Measurements from ENCODE around the gene DTX1. TPM values are rescaled to one million over a fixed set of nuclear protein-coding genes. Genes with fewer than 3 reads are reported as not detected.

The DTX1 gene
- total RNA-seq, 4 donors from 2014 or later = 2.4 to 8.6 (median 3.1) TPM

GRCh38 chr12:113101751-113102150, 45.2 kb downstream of the DTX1 start:
- intact Hi-C loops (cut with DNase I; ENCODE audit: low total_unique reads) = no loop called here

GRCh38 chr12:113102811-113103210, 46.3 kb downstream of the DTX1 start:
- intact Hi-C loops (cut with DNase I; ENCODE audit: low total_unique reads) = no loop called here

More at GRCh38 chr12:113101751-113102150, 45.2 kb downstream of the DTX1 start:
- TF ChIP-seq CTCF (IDR thresholded peaks at IDR 0.05) (no peak), POLR2A (IDR thresholded peaks at IDR 0.05) (no peak)
- Histone ChIP-seq H3K36me3 (no peaks in the 10 kb centered on the region), H3K27ac (no peak overlapping the region), H3K9me3 (no peaks in the 10 kb centered on the region), H3K4me3 (no peak overlapping the region), H3K27me3 (peaks cover 0 to 7% of the 10 kb centered on the region in 2 donors), H3K4me1 (no peaks in the 10 kb centered on the region)
- no peak for DNase-seq

GRCh38 chr12:113103756-113104450, 47.4 kb downstream of the DTX1 start:
- intact Hi-C loops (cut with DNase I; ENCODE audit: low total_unique reads) = no loop called here
- TF ChIP-seq CTCF (IDR thresholded peaks at IDR 0.05) (no peak), POLR2A (IDR thresholded peaks at IDR 0.05) (no peak)
- Histone ChIP-seq H3K27me3 (peaks cover 0 to 7% of the 10 kb centered on the region in 2 donors), H3K9me3 (no peaks in the 10 kb centered on the region), H3K4me1 (no peaks in the 10 kb centered on the region), H3K36me3 (no peaks in the 10 kb centered on the region), H3K4me3 (no peak overlapping the region), H3K27ac (no peak overlapping the region)
- DNase-seq = no peak

More at GRCh38 chr12:113102811-113103210, 46.3 kb downstream of the DTX1 start:
- Histone ChIP-seq H3K27ac (no peak overlapping the region), H3K27me3 (peaks cover 0 to 7% of the 10 kb centered on the region in 2 donors), H3K36me3 (no peaks in the 10 kb centered on the region), H3K4me1 (no peaks in the 10 kb centered on the region), H3K9me3 (no peaks in the 10 kb centered on the region), H3K4me3 (no peak overlapping the region)
- TF ChIP-seq CTCF (IDR thresholded peaks at IDR 0.05) (no peak), POLR2A (IDR thresholded peaks at IDR 0.05) (no peak)
- no peak for DNase-seq

GRCh38 chr12:113104953-113105510, 48.5 kb downstream of the DTX1 start:
- H3K36me3 ChIP-seq = no peaks in the 10 kb centered on the region
- peaks cover 0 to 7% of the 10 kb centered on the region in 2 donors for H3K27me3 ChIP-seq
- intact Hi-C loops (cut with DNase I; ENCODE audit: low total_unique reads) = no loop called here
- TF ChIP-seq CTCF (IDR thresholded peaks at IDR 0.05) = no peak
- TF ChIP-seq POLR2A (IDR thresholded peaks at IDR 0.05) = no peak
- no peak overlapping the region for H3K27ac ChIP-seq
- H3K4me1 ChIP-seq = no peaks in the 10 kb centered on the region
- H3K4me3 ChIP-seq = no peak overlapping the region
- H3K9me3 ChIP-seq = no peaks in the 10 kb centered on the region
- no peak for DNase-seq

- Histone ChIP-seq H3K27ac (no peak overlapping the region), H3K4me3 (no peak overlapping the region), H3K4me1 (no peaks in the 10 kb centered on the region), H3K27me3 (peaks cover 0 to 7% of the 10 kb centered on the region in 2 donors), H3K9me3 (no peaks in the 10 kb centered on the region), H3K36me3 (no peaks in the 10 kb centered on the region)
- TF ChIP-seq CTCF (IDR thresholded peaks at IDR 0.05) = no peak
- intact Hi-C loops (cut with DNase I; ENCODE audit: low total_unique reads) = no loop called here
- no peak for DNase-seq
These were observed 49.2 kb downstream of the DTX1 start for GRCh38 chr12:113105606-113106271.

Data from uterus (tissue), 4 donors.